Aorta (tissue), 5 donors: ENCODE results near the gene WIPF2. TPM values are rescaled to one million over a fixed set of nuclear protein-coding genes. Genes with fewer than 3 reads are reported as not detected.
"Not testable (repeated sequence)": the region's sequence is repeated elsewhere in the genome, so short reads cannot be mapped to it uniquely, and the experiment has no call there.

Source experiments
- ATAC-seq: fragments of 200-7000 bp; cut with Tn5 transposase; one replicate; pipeline ENCODE4 v1.9.1; 2022; ENCODE audit warnings: moderate library complexity; ENCODE audit not compliant: low FRiP score
- DNase-seq, 2 donors: peaks; one replicate each; pipeline ENCODE4 v3.0.0-alpha.2; 2020
- H3K27ac ChIP-seq, 2 donors: one replicate each; pipeline ENCODE4 v1.5.1; 2013; ENCODE audit warnings: low read length in 2 of 2, mild to moderate bottlenecking in 2 of 2, moderate library complexity in 2 of 2, control low read depth in 1 of 2, inconsistent platforms in 1 of 2, low read depth in 1 of 2
- H3K27me3 ChIP-seq, 2 donors: one replicate each; pipeline ENCODE4 v1.6.1; 2013; ENCODE audit warnings: control low read depth in 1 of 2, low read length in 1 of 2, mild to moderate bottlenecking in 1 of 2, moderate library complexity in 1 of 2; ENCODE audit not compliant: insufficient read depth in 2 of 2, control insufficient read depth in 1 of 2
- H3K36me3 ChIP-seq, 2 donors: one replicate each; pipeline ENCODE4 v1.6.1; 2013; ENCODE audit warnings: control low read depth in 1 of 2, low read length in 1 of 2, mild to moderate bottlenecking in 1 of 2; ENCODE audit not compliant: insufficient read depth in 2 of 2, control insufficient read depth in 1 of 2
- H3K4me1 ChIP-seq, 2 donors: one replicate each; pipeline ENCODE4 v1.6.1; 2013; ENCODE audit warnings: low read length in 2 of 2, control low read depth in 1 of 2, mild to moderate bottlenecking in 1 of 2, moderate library complexity in 1 of 2; ENCODE audit not compliant: insufficient read depth in 2 of 2, control insufficient read depth in 1 of 2
- H3K4me3 ChIP-seq, 2 donors: one replicate each; pipeline ENCODE4 v1.5.1; 2013; ENCODE audit warnings: low read length in 2 of 2, control low read depth in 1 of 2, mild to moderate bottlenecking in 1 of 2
- H3K9me3 ChIP-seq: one replicate; pipeline ENCODE4 v1.6.1; 2013; ENCODE audit warnings: mild to moderate bottlenecking, low read length; ENCODE audit not compliant: control insufficient read depth
- WGBS, 2 donors: extraction: QIAGEN DNeasy Blood & Tissue Kit; methylation state at CpG; one replicate each; pipeline ENCODE4 v1.1.7; 2013; 5-methylcytosine and 5-hydroxymethylcytosine counted together
- intact Hi-C, 2 donors: fragments of 100-400 bp; cut with DNase I; formaldehyde crosslinking; loops; one replicate each; pipeline versions ENCODE4 v1.14.2 to v1.15.0; 2022
- polyA plus RNA-seq, 2 donors: library from polyadenylated mRNA; stranded (reverse); fragments of 200-250 nt; gene quantifications; one replicate each; pipeline ENCODE4 v1.2.3, GENCODE V29; 2013
- total RNA-seq, 2 donors: library from RNA; stranded (reverse); fragmentation: NEBNext Ultra II Directional; extraction: Animal tissue kit (Norgen Biotek cat#: 25700); gene quantifications; one replicate each; pipeline ENCODE4 v1.2.1, GENCODE V29; 2021
- donor health status: healthy with polysubstance abuse.
- donor health status: Bipolar disorder and iron deficiency.
- donor health status: DM: no; HTN: no; CAD: no.
- donor health status: DM: no; HTN: no; CAD: no.
- donor health status: DM: yes; HTN: yes; CAD: no.

The WIPF2 gene
- total and polyA plus RNA-seq, 4 donors: 6.3 to 28.6 (median 18.4) TPM

- H3K4me1 ChIP-seq, ATAC-seq, intact Hi-C loops, H3K4me3 ChIP-seq, H3K27me3 ChIP-seq, H3K9me3 ChIP-seq, DNase-seq, H3K27ac ChIP-seq, H3K36me3 ChIP-seq: not testable (repeated sequence)
- 89 to 95% methylated on average over 4 of the region's 4 CpGs for WGBS, 2 donors
Measured at GRCh38 chr17:40231928-40232327, 12.8 kb downstream of the WIPF2 start.

DNA sequence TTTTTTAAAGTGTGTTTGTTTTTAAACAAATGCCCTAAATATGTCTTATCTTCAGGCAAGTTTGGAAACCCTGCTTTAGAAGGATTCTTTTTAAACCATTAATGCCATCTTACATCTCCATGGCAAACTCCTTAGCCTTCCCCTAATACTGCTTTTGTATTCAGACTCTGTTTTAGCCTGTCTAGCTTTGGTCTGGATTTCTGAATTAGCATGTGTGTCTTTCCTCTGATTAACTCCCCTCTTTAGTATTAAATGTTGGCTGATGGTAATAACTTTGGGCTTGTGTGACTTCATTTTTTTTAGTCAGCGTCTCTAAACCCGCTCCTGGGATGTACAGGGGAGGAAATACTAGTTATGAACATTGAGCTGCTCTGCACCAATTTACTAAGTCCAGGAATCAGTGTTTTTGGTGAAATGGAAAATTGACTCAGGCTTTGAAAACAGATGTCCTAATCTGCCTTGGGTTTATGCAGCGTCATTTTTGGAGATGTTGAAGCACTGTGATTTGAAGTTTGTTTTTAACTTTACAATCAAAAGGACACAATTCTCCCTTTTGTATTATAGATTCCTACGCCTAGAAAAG lies 22.2 kb downstream of the WIPF2 start:
- 42 to 43% methylated on average over 4 of the region's 4 CpGs for WGBS, 2 donors
- intact Hi-C loops: no loop called here
- DNase-seq: no peak
- H3K27me3 ChIP-seq: no peaks in the 10 kb centered on the region
- H3K4me3 ChIP-seq: no peak overlapping the region
- no peaks in the 10 kb centered on the region for H3K4me1 ChIP-seq
- ATAC-seq: no peak
- H3K9me3 ChIP-seq: no peaks in the 10 kb centered on the region
- no peaks in the 10 kb centered on the region for H3K36me3 ChIP-seq
- no peak overlapping the region for H3K27ac ChIP-seq

- Histone ChIP-seq H3K27ac (no peak overlapping the region), H3K9me3 (no peaks in the 10 kb centered on the region), H3K36me3 (no peaks in the 10 kb centered on the region), H3K4me1 (no peaks in the 10 kb centered on the region), H3K27me3 (no peaks in the 10 kb centered on the region), H3K4me3 (no peak overlapping the region)
- DNase-seq (no peak), ATAC-seq (no peak)
- intact Hi-C loops: no loop called here
- WGBS, 2 donors: 85 to 90% methylated on average over 3 of the region's 3 CpGs
Measured at GRCh38 chr17:40242774-40243173, 23.7 kb downstream of the WIPF2 start.

DNA sequence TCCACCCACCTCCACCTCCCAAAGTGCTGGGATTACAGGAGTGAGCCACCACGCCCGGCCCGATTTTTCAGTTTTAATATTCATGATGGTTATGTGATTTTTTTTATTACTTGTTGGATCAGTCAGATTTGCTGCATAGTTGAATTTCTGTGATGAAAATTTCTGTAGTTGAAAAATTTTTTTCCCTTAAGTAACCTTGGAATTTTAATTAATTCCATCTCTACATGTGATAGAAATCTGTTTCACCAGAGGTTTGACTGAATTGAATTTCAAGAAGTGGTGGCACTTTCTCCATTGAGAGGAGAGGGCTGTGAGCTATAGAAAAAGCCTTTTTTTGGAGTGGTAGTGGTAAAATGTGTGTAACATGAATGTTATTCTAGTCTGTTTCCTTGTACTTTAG lies 24.7 kb downstream of the WIPF2 start:
- H3K27ac ChIP-seq: no peak overlapping the region
- no peak overlapping the region for H3K4me3 ChIP-seq
- ATAC-seq (no peak), DNase-seq (no peak)
- H3K4me1 ChIP-seq: no peaks in the 10 kb centered on the region
- intact Hi-C loops: no loop called here
- no peaks in the 10 kb centered on the region for H3K9me3 ChIP-seq
- no peaks in the 10 kb centered on the region for H3K27me3 ChIP-seq
- 89 to 93% methylated on average over 3 of the region's 3 CpGs for WGBS, 2 donors
- H3K36me3 ChIP-seq: no peaks in the 10 kb centered on the region

DNA sequence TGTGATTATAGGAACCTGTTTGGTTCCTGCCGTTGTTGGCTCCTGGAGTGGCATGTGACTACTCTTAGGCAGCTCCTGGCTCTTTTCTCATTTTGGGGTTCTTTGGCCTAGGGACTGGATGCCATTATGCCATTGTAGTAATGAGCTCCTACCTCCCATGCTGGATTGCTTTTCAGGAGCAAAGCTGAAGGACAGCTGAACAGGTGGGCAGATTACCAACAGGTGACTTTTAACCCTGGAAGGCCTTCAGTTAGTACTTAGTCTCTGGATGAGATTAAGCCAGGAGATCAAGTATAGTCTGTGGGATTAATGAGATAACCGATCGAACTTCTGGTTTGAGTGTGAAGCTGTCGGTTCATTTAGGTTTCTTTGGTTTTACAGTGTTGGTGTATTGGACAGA lies 25.2 kb downstream of the WIPF2 start:
- no peak overlapping the region for H3K27ac ChIP-seq

GRCh38 chr17:40247926-40248495 lies 28.9 kb downstream of the WIPF2 start:
- Histone ChIP-seq H3K4me3 (no peak overlapping the region), H3K9me3 (no peaks in the 10 kb centered on the region), H3K27me3 (no peaks in the 10 kb centered on the region), H3K36me3 (no peaks in the 10 kb centered on the region), H3K27ac (no peak overlapping the region), H3K4me1 (no peaks in the 10 kb centered on the region)
- intact Hi-C loops: no loop called here
- no peak for ATAC-seq
- DNase-seq: no peak
- WGBS, 2 donors: 86 to 89% methylated on average over 7 of the region's 7 CpGs

More for the DNA sequence above, 25.2 kb downstream of the WIPF2 start:
- WGBS, 2 donors: 75 to 76% methylated on average over 4 of the region's 4 CpGs
- no peak for DNase-seq
- ATAC-seq: no peak
- Histone ChIP-seq H3K4me3 (no peak overlapping the region), H3K9me3 (no peaks in the 10 kb centered on the region), H3K36me3 (no peaks in the 10 kb centered on the region), H3K4me1 (no peaks in the 10 kb centered on the region), H3K27me3 (no peaks in the 10 kb centered on the region)
- intact Hi-C loops: no loop called here

DNA sequence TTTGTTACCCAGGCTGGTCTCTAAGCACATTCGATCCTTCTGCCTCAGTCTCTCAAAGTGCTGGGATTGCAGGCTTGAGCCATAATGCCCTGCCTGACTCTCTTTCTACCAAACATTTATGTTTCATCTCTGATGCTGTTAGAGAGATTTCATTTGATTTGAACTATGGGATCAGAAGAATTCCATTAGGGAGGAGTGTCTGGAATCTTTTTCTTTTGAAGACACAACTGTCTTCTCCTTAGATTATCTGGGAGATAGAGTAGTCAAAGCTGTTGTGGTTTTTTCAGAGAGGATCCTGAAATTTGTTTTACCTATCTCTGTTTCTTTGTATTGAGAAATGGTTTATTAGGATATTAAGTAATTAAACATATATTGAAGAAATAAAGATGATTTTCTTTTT lies 29.4 kb downstream of the WIPF2 start:
- H3K4me3 ChIP-seq: no peak overlapping the region
- DNase-seq (no peak), ATAC-seq (no peak)
- 96 to 98% methylated on average over 1 of the region's 1 CpG for WGBS, 2 donors
- intact Hi-C loops: no loop called here
- H3K36me3 ChIP-seq: no peaks in the 10 kb centered on the region
- no peaks in the 10 kb centered on the region for H3K9me3 ChIP-seq
- no peaks in the 10 kb centered on the region for H3K27me3 ChIP-seq
- H3K4me1 ChIP-seq: no peaks in the 10 kb centered on the region
- H3K27ac ChIP-seq: no peak overlapping the region

GRCh38 chr17:40251576-40251975 lies 32.5 kb downstream of the WIPF2 start:
- no peak overlapping the region for H3K4me3 ChIP-seq

DNA sequence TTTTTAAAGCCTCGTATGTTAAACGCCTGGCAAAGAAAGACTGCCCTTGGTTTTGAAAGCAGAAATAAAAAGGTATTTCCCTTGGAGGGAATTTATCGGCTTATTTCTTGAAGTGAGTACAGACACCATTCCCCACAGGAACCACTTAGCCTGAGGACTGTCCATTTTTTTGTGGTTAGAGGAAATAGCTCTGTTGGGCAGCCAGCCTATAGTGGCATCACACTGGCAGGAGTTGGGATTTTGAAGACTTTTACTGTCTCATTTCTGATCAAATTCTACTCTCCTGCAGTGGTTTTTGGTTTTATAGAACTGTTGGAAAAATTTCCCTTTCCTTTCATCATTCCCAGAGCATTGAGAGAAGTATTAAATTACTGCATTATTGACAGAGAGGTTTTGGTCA lies 34.5 kb downstream of the WIPF2 start:
- Histone ChIP-seq H3K27ac (no peak overlapping the region), H3K9me3 (no peaks in the 10 kb centered on the region), H3K4me1 (no peaks in the 10 kb centered on the region), H3K36me3 (no peaks in the 10 kb centered on the region), H3K27me3 (no peaks in the 10 kb centered on the region), H3K4me3 (no peak overlapping the region)
- DNase-seq (no peak), ATAC-seq (no peak)
- WGBS, 2 donors: 79 to 85% methylated on average over 3 of the region's 3 CpGs
- intact Hi-C loops: no loop called here

More at GRCh38 chr17:40251576-40251975, 32.5 kb downstream of the WIPF2 start:
- Histone ChIP-seq H3K27me3 (no peaks in the 10 kb centered on the region), H3K9me3 (no peaks in the 10 kb centered on the region), H3K4me1 (no peaks in the 10 kb centered on the region), H3K36me3 (no peaks in the 10 kb centered on the region), H3K27ac (no peak overlapping the region)
- DNase-seq: no peak
- intact Hi-C loops: no loop called here
- peak; percentile 78 for ATAC-seq
